Gastroesophageal sphincter (tissue), 3 donors: ENCODE measurements around the gene KLHL30.

Source experiments
- CTCF ChIP-seq, 4 experiments: fragments of 200-600 bp in 2 of 4; fragments of 450-650 bp in 2 of 4; sonication (generic) in 1 of 4; IDR thresholded peaks; one replicate each; pipeline ENCODE4 v1.5.1; 2017 to 2019; ENCODE audit warnings: antibody characterized with exemption in 4 of 4, mild to moderate bottlenecking in 2 of 4, moderate library complexity in 2 of 4
- EP300 ChIP-seq: sonication (generic); formaldehyde crosslinking; IDR thresholded peaks from one replicate; pipeline ENCODE4 v1.6.1; 2017; ENCODE audit warnings: antibody characterized with exemption, mild to moderate bottlenecking
- POLR2A ChIP-seq, 2 donors: fragments of 450-650 bp; IDR thresholded peaks; one replicate each; pipeline ENCODE4 v1.6.1; 2017; ENCODE audit warnings: antibody characterized with exemption in 2 of 2, mild to moderate bottlenecking in 2 of 2, moderate library complexity in 1 of 2
- POLR2AphosphoS5 ChIP-seq: sonication (generic); formaldehyde crosslinking; IDR thresholded peaks from one replicate; pipeline ENCODE4 v1.6.1; 2017; ENCODE audit warnings: antibody characterized with exemption

GRCh38 chr2:238142382-238143205 lies 4.1 kb downstream of the KLHL30 start:
- TF ChIP-seq POLR2AphosphoS5 (no peak), CTCF (IDR thresholded peaks at IDR 0.05) (no peak), POLR2A (IDR thresholded peaks at IDR 0.05) (no peak), EP300 (no peak)
